ENCODE measurements around the gene SLC38A10.
A peak's percentile ranks its signal among the peaks of the same experiment; 100 is the strongest.

The SLC38A10 gene

GRCh38 chr17:81330884-81331245 is 35.8 kb upstream of the SLC38A10 start:
- no peak for DNase-seq (ENCODE audit: low read depth in 2 of 2)
- no peak for TF ChIP-seq CTCF (IDR thresholded peaks at IDR 0.05; ENCODE audit: low read depth, low read length)
- H3K4me3 ChIP-seq (replicated peaks in 1 of 2; ENCODE audit: low read depth in 2 of 2, low read length in 2 of 2), result no peak overlapping the region

- no peak for DNase-seq (ENCODE audit: low read depth in 2 of 2)
- no peak overlapping the region for H3K4me3 ChIP-seq (replicated peaks in 1 of 2; ENCODE audit: low read depth in 2 of 2, low read length in 2 of 2)
- TF ChIP-seq CTCF (IDR thresholded peaks at IDR 0.05; ENCODE audit: low read depth, low read length), result no peak
Observed at GRCh38 chr17:81329927-81330883, 35.1 kb upstream of the SLC38A10 start.

GRCh38 chr17:81328978-81329926 is 34.1 kb upstream of the SLC38A10 start:
- no peak overlapping the region for H3K4me3 ChIP-seq (replicated peaks in 1 of 2; ENCODE audit: low read depth in 2 of 2, low read length in 2 of 2)
- TF ChIP-seq CTCF (IDR thresholded peaks at IDR 0.05; ENCODE audit: low read depth, low read length), result no peak
- peak; percentile 85 to 88 for DNase-seq (ENCODE audit: low read depth in 2 of 2)

GRCh38 chr17:81328489-81328888 is 33.4 kb upstream of the SLC38A10 start:
- TF ChIP-seq CTCF (IDR thresholded peaks at IDR 0.05; ENCODE audit: low read depth, low read length), result no peak
- no peak for DNase-seq (ENCODE audit: low read depth in 2 of 2)
- H3K4me3 ChIP-seq (replicated peaks in 1 of 2; ENCODE audit: low read depth in 2 of 2, low read length in 2 of 2), result no peak overlapping the region

- no peak for TF ChIP-seq CTCF (IDR thresholded peaks at IDR 0.05; ENCODE audit: low read depth, low read length)
- H3K4me3 ChIP-seq (replicated peaks in 1 of 2; ENCODE audit: low read depth in 2 of 2, low read length in 2 of 2), result no peak overlapping the region
- DNase-seq (ENCODE audit: low read depth in 2 of 2), result no peak
Observed at GRCh38 chr17:81325714-81326358, 30.7 kb upstream of the SLC38A10 start.
